Panc1 (cell line): ENCODE results near the gene C5orf52. TPM values are rescaled to one million over a fixed set of nuclear protein-coding genes. Genes with fewer than 3 reads are reported as not detected.

Source experiments
- ATAC-seq: fragments of 200-7000 bp; cut with Tn5 transposase; 2 replicates; pipeline ENCODE4 v1.9.1; 2020; ENCODE audit warnings: mild to moderate bottlenecking, moderate library complexity
- Bru-seq: library from RNA; stranded (reverse); fragments of 400-500 nt; gene quantifications from one replicate; lab custom pipeline; 2021; lab: Mats Ljungman, UMichigan
- BruChase-seq, 2 experiments: library from RNA; stranded (reverse); fragments of 400-500 nt; gene quantifications; one replicate each; lab custom pipeline; 2021; lab: Mats Ljungman, UMichigan
- BruUV-seq: library from RNA; stranded (reverse); fragments of 400-500 nt; replicated peaks from 2 replicates; lab custom pipeline; 2021; lab: Mats Ljungman, UMichigan
- CTCF ChIA-PET: fragments of 300-600 bp; sonication (Branson Sonifier 250); formaldehyde crosslinking; loops from one replicate; lab custom pipeline; 2022; ENCODE audit warnings: antibody characterized with exemption; lab: Charles Lee
- POLR2A ChIA-PET: fragments of 300-600 bp; sonication (Branson Sonifier 250); formaldehyde crosslinking; loops from one replicate; lab custom pipeline; 2022; ENCODE audit warnings: antibody characterized with exemption; lab: Charles Lee
- DNase-seq: peaks from one replicate; pipeline ENCODE4 v3.0.0-alpha.2; 2010; ENCODE audit warnings: low read depth, low spot score
- H3K27ac ChIP-seq: 2 replicates; pipeline ENCODE4 v1.5.1; 2011; ENCODE audit warnings: mild to moderate bottlenecking, low read length, inconsistent platforms
- H3K27me3 ChIP-seq: fragments of 200-500 bp; sonication (Bioruptor generic); 2 replicates; pipeline ENCODE4 v1.6.0; 2014; ENCODE audit warnings: low read length, inconsistent platforms; ENCODE audit not compliant: control insufficient read depth, insufficient read depth
- H3K36me3 ChIP-seq: fragments of 200-500 bp; sonication (Bioruptor generic); 2 replicates; pipeline ENCODE4 v1.5.1; 2014; ENCODE audit warnings: inconsistent platforms, mild to moderate bottlenecking, low read length, moderate library complexity; ENCODE audit not compliant: control insufficient read depth, insufficient read depth
- H3K4me1 ChIP-seq: 2 replicates; pipeline ENCODE4 v1.5.1; 2011; ENCODE audit warnings: inconsistent platforms, mild to moderate bottlenecking, low read length, moderate library complexity; ENCODE audit not compliant: control insufficient read depth, insufficient read depth
- H3K4me3 ChIP-seq, 2 experiments: 2 replicates each; pipeline ENCODE4 v1.5.1; 2011 to 2012; ENCODE audit warnings: low read depth in 2 of 2, low read length in 2 of 2, mild to moderate bottlenecking in 2 of 2, inconsistent platforms in 1 of 2, moderate library complexity in 1 of 2
- H3K9me3 ChIP-seq: fragments of 200-500 bp; sonication (Bioruptor generic); 2 replicates; pipeline ENCODE4 v1.5.1; 2014; ENCODE audit warnings: low read depth, mild to moderate bottlenecking, inconsistent platforms, low read length, moderate library complexity; ENCODE audit not compliant: control insufficient read depth, insufficient read depth
- CTCF ChIP-seq: fragments of 450-650 bp; IDR thresholded peaks from 2 replicates; pipeline ENCODE4 v1.5.1; 2017; ENCODE audit warnings: mild to moderate bottlenecking
- POLR2AphosphoS5 ChIP-seq: IDR thresholded peaks from 2 replicates; pipeline ENCODE4 v1.6.1; 2012; ENCODE audit warnings: mild to moderate bottlenecking, low read depth, low read length, moderate library complexity
- REST ChIP-seq, 2 experiments: IDR thresholded peaks; 2 replicates each; pipeline ENCODE4 v1.6.1; 2011 to 2012; ENCODE audit warnings: low read depth in 2 of 2, control low read depth in 1 of 2, low read length in 1 of 2, mild to moderate bottlenecking in 1 of 2, moderate library complexity in 1 of 2; ENCODE audit not compliant: insufficient read depth in 1 of 2
- SIN3A ChIP-seq: IDR thresholded peaks from 2 replicates; pipeline ENCODE4 v1.6.1; 2012; ENCODE audit warnings: low read depth, mild to moderate bottlenecking, low read length, moderate library complexity, borderline replicate concordance; ENCODE audit not compliant: insufficient read depth
- TCF7L2 ChIP-seq: IDR thresholded peaks from 2 replicates; pipeline ENCODE4 v1.6.1; 2011; ENCODE audit warnings: mild to moderate bottlenecking, low read depth, low read length, inconsistent platforms
- in situ Hi-C: cut with HindIII; loops from 2 replicates; pipeline ENCODE4 v1.10.0; 2016; ENCODE audit warnings: low sequenced_read_pairs, low pct_unique_long_range_greater_than_20kb
- intact Hi-C: fragments of 100-400 bp; cut with micrococcal nuclease; formaldehyde crosslinking; loops from one replicate; pipeline ENCODE4 v1.10.0; 2022; ENCODE audit not compliant: unreplicated experiment
- long read RNA-seq: library from polyadenylated mRNA; unstranded; transcript quantifications from one replicate; pipeline ENCODE4 v2.0.0, GENCODE V29; 2021; ENCODE audit not compliant: unreplicated experiment
- polyA plus RNA-seq: library from polyadenylated mRNA; unstranded; fragments of >200 nt; gene quantifications from one replicate; pipeline ENCODE4 v1.2.1, GENCODE V29; 2012; ENCODE audit warnings: missing spikeins; ENCODE audit not compliant: insufficient read length
- total RNA-seq: library from RNA; stranded (reverse); gene quantifications from one replicate; pipeline ENCODE4 v1.2.1, GENCODE V29; 2021; ENCODE audit not compliant: unreplicated experiment

The C5orf52 gene
- total RNA-seq, result not detected
- not detected for polyA plus RNA-seq
- Bru-seq, nascent RNA, result not detected
- BruChase-seq, experiment 1, labeled RNA remaining after a 2-hour chase, result not detected
- BruChase-seq, experiment 2, labeled RNA remaining after a 6-hour chase, result not detected
- long read RNA-seq, result 0 reads

- BruUV-seq, result no TSS peak
- Histone ChIP-seq H3K27me3 (peaks cover 8% of the 10 kb centered on the region), H3K36me3 (no peaks in the 10 kb centered on the region), H3K4me3 (peak within 1 kb of the TSS; percentile 38 to 61), H3K4me1 (no peaks in the 10 kb centered on the region), H3K9me3 (no peaks in the 10 kb centered on the region), H3K27ac (no peak within 1 kb of the TSS)
- CTCF ChIA-PET, result no interaction called here
- ATAC-seq (peak; percentile 40), DNase-seq (no peak)
- in situ Hi-C loops (no loop called here), intact Hi-C loops (no loop called here)
- TF ChIP-seq POLR2AphosphoS5 (no peak), SIN3A (no peak), TCF7L2 (no peak), CTCF (no peak), REST (IDR thresholded peaks at IDR 0.05; ENCODE audit: insufficient read depth in 1 of 2, low read depth in 2 of 2, low read length in 1 of 2) (no peak)
- POLR2A ChIA-PET, result no interaction called here
Observed at GRCh38 chr5:157670662-157671591, at the start of gene C5orf52. C5orf52 (plus strand) TSS chr5:157671533; CDS start chr5:157671615, 82 bp downstream.

- ChIA-PET CTCF (no interaction called here), POLR2A (no interaction called here)
- Histone ChIP-seq H3K27me3 (0 out of 2 replicates have a peak, but pooled peaks cover 5% of the 10 kb centered on the region), H3K4me1 (no peaks in the 10 kb centered on the region), H3K9me3 (no peaks in the 10 kb centered on the region), H3K27ac (no peak overlapping the region), H3K4me3 (no peak overlapping the region), H3K36me3 (no peaks in the 10 kb centered on the region)
- BruUV-seq, result no TSS peak
- TF ChIP-seq SIN3A (no peak), CTCF (no peak), REST (IDR thresholded peaks at IDR 0.05; ENCODE audit: insufficient read depth in 1 of 2, low read depth in 2 of 2, low read length in 1 of 2) (no peak), TCF7L2 (no peak), POLR2AphosphoS5 (no peak)
- ATAC-seq, result no peak
- DNase-seq, result no peak
- in situ Hi-C loops, result no loop called here
- intact Hi-C loops, result no loop called here
Observed at GRCh38 chr5:157624144-157624543, 47.2 kb upstream of the C5orf52 start.
